NCI-H446 treated with DMSO at 0.1 percent for 48 hours (cell line): ENCODE data around the gene REEP1.
"Not testable (repeated sequence)": the region's sequence is repeated elsewhere in the genome, so short reads cannot be mapped to it uniquely, and the experiment has no call there.

Source experiments
- DNase-seq: peaks from one replicate; lab custom pipeline; 2025; lab: John Stamatoyannopoulos, UW

Gene REEP1

DNA sequence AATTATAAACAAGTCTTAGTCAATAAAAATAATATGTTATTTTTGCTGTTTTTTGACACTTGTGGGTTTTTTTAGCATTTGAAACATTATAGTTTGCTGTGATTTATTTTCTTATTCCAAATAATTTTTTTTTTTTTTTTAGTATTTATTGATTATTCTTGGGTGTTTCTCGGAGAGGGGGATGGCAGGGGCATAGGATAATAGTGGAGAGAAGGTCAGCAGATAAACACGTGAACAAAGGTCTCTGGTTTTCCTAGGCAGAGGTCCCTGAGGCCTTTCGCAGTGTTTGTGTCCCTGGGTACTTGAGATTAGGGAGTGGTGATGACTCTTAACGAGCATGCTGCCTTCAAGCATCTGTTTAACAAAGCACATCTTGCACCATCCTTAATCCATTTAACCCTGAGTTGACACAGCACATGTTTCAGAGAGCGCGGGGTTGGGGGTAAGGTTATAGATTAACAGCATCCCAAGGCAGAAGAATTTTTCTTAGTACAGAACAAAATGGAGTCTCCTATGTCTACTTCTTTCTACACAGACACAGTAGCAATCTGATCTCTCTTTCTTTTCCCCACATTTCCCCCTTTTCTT, 8.5 kb upstream of the REEP1 start:
- not testable (repeated sequence) for DNase-seq

DNA sequence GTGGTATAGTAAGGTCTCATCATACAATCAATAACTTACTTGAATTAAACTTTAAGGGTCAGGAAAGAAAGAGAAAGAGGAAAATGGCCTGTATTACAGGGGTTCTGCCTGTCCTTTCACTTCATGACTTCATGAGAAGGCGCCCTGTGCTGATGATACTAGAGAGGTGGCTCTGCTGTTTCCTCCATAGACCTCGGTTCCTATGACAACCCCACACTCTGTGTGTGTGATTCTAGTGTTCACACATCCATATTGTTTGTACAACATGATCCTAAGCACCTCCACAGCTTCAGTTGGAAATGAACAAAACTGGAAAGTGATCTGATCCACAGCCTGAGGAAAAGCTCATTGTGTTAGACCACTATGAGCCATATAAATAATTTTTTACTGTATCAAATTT, 7.0 kb upstream of the REEP1 start:
- DNase-seq: no peak

DNA sequence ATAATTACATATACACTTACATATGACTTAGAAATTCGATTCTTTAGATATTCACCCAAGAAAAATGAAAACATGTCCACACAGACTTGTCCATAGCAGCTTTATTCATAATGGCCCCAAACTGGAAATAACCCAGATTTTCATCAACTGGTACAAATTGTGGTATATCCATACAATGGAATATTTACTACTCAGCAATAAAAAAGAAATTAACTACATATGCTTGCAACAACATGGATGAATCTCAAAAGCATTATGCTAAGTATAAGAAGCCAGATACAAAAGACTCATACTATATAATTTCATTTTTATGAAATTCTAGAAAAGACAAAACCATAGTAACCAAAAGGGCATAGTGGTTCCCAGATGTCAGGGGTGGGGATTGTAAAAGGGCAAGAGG, 5.1 kb upstream of the REEP1 start:
- DNase-seq: no peak

GRCh38 chr2:86341470-86341869, 4.0 kb upstream of the REEP1 start:
- no peak for DNase-seq

DNA sequence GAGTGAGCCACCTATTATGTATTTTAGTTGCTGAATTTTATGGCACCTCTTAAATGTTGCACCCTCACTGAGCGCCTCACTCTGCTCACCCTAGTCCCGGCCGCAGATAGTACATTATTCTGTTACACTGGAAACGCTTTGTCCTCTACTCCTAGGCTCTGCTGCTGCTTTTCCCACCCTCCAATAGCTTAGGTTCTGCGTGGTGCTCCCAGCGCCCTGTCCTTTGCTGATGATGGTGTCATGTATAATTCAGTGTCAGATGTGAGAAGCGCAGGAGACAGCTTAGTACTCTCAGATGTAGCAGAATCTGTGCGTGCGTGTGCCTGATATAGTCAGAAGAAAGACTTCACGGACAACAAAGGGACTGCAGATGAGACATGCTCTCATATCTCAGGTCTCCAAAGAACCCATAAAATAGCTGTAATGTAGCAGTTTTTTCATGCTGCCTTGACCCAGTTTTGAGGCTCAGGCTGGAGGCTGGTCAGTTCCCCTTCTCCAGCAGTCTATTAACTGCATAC, 1.4 kb upstream of the REEP1 start:
- DNase-seq: no peak

- no peak for DNase-seq
These were observed 667 bp downstream of the REEP1 start for GRCh38 chr2:86336675-86337243.

- no peak for DNase-seq
These were observed 1.4 kb downstream of the REEP1 start for GRCh38 chr2:86335865-86336674.

GRCh38 chr2:86333378-86333777, 4.0 kb downstream of the REEP1 start:
- no peak for DNase-seq

GRCh38 chr2:86332654-86333053, 4.8 kb downstream of the REEP1 start:
- no peak for DNase-seq

GRCh38 chr2:86331384-86331783, 6.0 kb downstream of the REEP1 start:
- DNase-seq: no peak

DNA sequence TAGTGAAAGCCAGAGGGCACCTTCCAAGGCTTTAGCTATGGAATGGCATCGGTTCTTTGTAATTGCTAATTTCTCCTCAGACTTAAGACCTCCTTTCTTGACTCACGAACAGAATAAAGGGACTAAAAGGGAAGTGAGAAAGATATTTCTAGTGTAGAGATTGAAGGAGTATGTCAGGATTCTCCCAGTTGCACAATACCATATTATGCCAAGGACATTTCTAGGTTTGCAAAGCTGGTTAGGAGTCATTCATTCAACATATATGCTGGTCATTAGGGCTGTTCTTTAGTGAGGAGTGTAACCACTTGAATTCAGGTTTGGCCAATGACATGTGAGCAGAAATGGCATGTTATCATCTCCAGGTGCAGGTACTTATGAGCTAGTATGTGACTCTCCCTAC, 7.4 kb downstream of the REEP1 start:
- no peak for DNase-seq

DNA sequence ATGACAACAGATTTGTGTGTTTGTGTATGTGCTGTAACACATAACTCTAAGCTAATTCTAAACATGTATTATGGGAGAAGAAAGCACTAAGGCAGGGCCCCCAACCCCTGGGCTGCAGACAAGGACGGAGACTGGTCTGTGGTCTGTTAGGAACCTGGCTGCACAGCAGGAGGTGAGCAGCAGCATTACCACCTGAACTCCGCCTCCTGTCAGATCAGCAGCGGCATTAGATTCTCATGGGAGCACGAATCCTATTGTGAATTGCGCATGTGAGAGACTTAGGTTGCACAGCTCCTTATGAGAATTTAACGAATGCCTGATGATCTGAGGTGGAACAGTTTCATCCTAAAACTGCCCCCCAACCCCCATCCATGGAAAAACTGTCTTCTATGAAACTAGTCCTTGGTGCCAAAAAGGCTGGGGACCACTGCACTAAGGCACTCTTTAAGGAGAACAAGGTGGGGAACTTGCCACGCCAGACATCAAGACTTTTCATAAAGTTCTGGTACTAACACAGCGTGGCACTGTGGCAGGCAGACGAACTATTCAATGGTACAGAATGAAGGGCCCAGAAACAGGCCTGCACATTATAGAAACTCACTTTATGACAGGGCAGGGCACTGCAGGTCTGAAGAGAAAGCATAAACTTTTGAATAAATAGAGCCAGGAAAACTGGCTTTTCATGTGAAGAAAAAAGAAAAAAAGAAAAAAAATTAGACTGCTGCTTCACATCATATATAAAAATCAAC, 14.0 kb downstream of the REEP1 start:
- no peak for DNase-seq

DNA sequence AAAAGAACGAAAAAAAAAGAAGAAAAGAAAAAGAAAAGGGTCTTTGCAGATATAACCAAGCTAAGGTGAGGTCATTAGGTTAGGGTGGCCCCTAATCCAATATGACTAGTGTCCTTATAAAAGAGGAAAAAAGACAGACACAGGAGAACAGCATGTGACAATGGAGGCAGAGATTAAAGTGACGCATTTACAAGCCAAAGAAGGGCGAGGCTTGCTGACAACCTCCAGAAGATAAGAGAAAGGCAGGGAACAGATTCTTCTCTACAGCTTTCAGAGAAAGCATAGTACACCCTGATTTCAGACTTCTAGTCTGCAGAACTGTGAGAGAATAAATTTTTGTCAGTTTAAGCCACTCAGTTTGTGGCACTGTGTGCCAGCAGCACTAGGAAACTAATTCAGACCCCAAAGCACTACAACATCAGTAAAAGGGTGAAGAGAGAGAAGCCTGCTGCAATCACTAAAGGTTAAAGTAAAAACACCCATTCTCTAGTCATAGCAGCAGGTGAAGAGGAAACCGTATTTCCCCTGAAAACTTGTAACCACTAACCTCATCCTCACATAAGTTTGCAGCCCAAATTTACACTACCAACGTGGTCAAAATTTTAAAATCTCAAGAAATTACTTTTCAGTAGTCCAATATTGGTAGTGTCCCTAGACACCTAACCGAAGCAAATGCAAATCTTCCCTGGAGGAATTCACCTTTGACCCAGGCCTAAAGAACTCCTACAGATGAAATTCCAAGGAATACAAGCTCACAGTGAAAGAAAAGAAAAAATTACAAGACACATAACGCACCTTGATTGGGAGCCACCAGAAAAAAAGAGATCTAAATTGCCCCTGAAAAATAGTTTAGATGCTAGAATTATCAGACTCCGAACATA, 17.5 kb downstream of the REEP1 start:
- no peak for DNase-seq

DNA sequence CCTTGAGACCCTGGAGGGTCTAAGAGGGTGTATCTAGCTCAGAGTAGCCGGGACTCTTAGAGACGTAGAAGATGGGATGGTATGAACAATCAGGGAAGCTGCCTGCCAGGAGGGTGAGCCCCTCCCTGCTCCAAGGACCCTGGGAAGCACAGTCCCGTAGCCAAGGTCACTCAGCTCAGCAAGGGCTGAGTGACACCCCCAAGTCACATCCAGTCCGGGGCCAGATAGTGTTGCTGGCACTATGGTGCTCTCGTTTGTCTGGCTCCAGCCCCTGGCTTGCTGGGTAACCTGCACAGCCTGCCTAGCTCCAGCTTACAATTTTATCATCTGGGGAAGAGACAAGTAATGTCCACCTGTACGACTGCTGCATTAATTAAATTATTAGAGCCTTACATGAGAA, 22.3 kb downstream of the REEP1 start:
- DNase-seq: no peak

GRCh38 chr2:86314125-86314524, 23.3 kb downstream of the REEP1 start:
- DNase-seq: no peak

DNA sequence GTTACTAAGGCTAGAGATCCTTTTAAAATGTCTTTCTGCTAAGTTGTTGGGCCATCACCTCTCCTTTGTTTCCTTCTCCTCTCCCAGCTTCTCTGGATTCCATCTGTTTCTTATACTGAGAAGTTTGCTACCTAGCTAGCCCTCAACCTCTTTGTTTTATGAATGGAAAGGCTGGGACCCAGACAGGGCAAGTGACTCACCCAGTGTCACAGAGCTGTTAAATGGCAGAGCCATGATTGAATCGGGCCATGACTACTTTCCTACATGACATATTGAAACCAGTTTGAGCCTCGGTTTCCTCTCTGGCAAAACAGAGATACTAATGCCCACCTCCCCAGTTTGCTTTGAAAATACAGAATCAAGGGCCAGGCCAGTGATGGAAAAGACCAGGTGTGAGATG, 24.1 kb downstream of the REEP1 start:
- no peak for DNase-seq

DNA sequence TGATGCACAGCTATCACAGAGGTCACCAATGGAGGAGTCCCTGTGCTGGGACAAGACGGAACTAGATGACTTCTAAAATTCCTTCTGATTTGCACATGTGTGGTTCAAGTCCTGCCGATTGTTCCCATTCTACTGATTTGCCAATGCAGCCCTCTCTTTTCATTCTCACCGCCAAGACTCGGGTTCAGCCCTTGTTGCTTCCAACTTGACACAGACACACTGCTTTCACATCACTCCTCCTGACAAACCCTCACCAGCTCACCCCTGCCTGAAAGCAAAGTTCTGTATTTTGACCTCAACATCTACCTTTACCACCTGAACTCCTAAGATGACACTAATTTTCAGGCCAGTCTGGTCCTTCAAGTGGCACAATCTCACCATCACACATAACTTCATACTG, 25.5 kb downstream of the REEP1 start:
- DNase-seq: no peak

- DNase-seq: no peak
These were observed 27.5 kb downstream of the REEP1 start for GRCh38 chr2:86309966-86310365.

- no peak for DNase-seq
These were observed 28.3 kb downstream of the REEP1 start for GRCh38 chr2:86308984-86309695.

GRCh38 chr2:86308356-86308755, 29.1 kb downstream of the REEP1 start:
- DNase-seq: no peak

DNA sequence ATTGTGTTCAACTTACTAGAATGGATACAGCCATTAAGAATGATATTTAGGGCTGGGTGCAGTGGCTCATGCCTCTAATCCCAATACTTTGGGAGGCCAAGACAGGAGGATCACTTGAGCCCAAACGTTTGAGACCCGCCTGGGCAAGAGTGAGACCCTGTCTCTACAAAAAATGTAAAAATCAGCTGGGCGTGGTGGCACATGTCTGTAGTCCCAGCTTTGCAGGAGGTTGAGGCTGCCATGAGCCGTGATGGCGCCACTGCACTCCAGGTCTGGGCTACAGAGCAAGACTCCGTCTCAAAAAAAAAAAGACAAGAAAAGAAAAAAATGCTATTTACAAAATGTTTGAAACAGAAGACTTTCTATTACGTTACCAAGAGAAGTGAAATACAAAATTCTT, 30.0 kb downstream of the REEP1 start:
- no peak for DNase-seq
